HepG2 (cell line): ENCODE results near the gene ZFYVE21. TPM values are rescaled to one million over a fixed set of nuclear protein-coding genes. Genes with fewer than 3 reads are reported as not detected.

Experiments used
- SP2 ChIP-seq: sonication (generic); formaldehyde crosslinking; IDR thresholded peaks from 2 replicates; pipeline ENCODE4 v1.5.1; 2020; ENCODE audit warnings: mild to moderate bottlenecking, missing genetic modification reagents
- SRSF9 ChIP-seq: fragments of 200-400 bp; formaldehyde crosslinking; IDR thresholded peaks from 2 replicates; pipeline ENCODE4 v1.6.1; 2018; ENCODE audit warnings: borderline replicate concordance, mild to moderate bottlenecking, low read depth, low read length; ENCODE audit not compliant: insufficient read depth, poor library complexity, severe bottlenecking
- YEATS2 ChIP-seq: sonication (generic); formaldehyde crosslinking; IDR thresholded peaks from 2 replicates; pipeline ENCODE4 v1.4.0; 2020; ENCODE audit warnings: missing genetic modification reagents, borderline replicate concordance
- ZNF598 ChIP-seq: sonication (generic); formaldehyde crosslinking; IDR thresholded peaks from 2 replicates; pipeline ENCODE4 v1.5.1; 2020; ENCODE audit warnings: mild to moderate bottlenecking, missing genetic modification reagents, borderline replicate concordance
- polyA plus RNA-seq, 8 experiments: library from polyadenylated mRNA; depleted of rRNA in 3 of 8; stranded (reverse) in 7 of 8; unstranded in 1 of 8; fragments of >200 nt; fragmentation: Illumina TruSeq in 4 of 8; extraction: Trizol in 4 of 8; gene quantifications; 2 replicates each; pipeline versions ENCODE4 v1.2.1 to v1.2.3, GENCODE V29; 2011 to 2016; ENCODE audit warnings: low read depth in 4 of 8, missing spikeins in 1 of 8, mixed read lengths in 1 of 8; ENCODE audit not compliant: insufficient read depth in 1 of 8
- total RNA-seq, 5 experiments: library from RNA; depleted of rRNA; stranded (reverse); fragments of >200 nt; fragmentation: Illumina TruSeq; extraction: Trizol; gene quantifications; 2 replicates each; pipeline ENCODE4 v1.2.3, GENCODE V29; 2016; ENCODE audit warnings: low read depth in 1 of 5
- TF ChIP-seq, protein P1 (sequence below): sonication (generic); formaldehyde crosslinking; IDR thresholded peaks from 2 replicates; pipeline ENCODE4 v1.4.0; 2020; ENCODE audit warnings: missing genetic modification reagents, borderline replicate concordance
- TF ChIP-seq, protein P2 (sequence below): sonication (generic); formaldehyde crosslinking; IDR thresholded peaks from 2 replicates; pipeline ENCODE4 v1.9.0; 2021; ENCODE audit warnings: missing genetic modification reagents, borderline replicate concordance

Gene ZFYVE21
- total and polyA plus RNA-seq, 2 of the 13 experiments (the other 11 are each of a cell fraction or from before 2014, with no cell fraction given): 34.3 to 34.4 TPM

DNA sequence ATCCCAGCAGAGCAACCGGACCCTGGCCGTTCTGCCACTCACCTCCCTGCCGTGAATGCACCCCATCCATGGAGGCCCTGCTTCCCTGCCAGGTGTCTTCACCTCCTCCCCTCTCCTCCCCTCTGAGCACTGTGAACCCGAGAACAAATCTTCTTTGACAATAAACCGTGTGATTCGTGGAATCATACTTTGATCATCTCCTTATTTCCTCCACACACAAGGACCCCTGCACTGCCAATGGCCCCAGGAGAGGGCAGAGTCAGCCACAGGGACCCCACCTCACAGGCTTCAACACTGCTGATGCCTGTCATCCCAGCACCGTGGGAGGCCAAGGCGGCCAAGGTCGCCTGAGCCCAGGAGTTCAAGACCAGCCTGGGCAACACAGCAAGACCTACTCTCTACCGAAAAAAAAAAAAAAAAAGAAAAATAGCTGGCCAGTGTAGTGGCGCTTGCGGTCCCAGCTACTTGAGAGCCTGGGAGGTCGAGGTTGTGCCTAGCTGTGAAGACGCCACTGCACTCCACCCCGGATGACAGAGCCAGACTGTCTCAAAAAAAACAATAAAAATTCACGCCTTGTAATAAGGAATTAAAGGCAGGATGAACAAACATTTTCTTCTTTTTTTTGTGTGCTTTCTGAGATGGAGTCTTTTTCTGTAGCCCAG, 1.4 kb upstream of the ZFYVE21 start (continued):
- TF ChIP-seq, protein P1, sequence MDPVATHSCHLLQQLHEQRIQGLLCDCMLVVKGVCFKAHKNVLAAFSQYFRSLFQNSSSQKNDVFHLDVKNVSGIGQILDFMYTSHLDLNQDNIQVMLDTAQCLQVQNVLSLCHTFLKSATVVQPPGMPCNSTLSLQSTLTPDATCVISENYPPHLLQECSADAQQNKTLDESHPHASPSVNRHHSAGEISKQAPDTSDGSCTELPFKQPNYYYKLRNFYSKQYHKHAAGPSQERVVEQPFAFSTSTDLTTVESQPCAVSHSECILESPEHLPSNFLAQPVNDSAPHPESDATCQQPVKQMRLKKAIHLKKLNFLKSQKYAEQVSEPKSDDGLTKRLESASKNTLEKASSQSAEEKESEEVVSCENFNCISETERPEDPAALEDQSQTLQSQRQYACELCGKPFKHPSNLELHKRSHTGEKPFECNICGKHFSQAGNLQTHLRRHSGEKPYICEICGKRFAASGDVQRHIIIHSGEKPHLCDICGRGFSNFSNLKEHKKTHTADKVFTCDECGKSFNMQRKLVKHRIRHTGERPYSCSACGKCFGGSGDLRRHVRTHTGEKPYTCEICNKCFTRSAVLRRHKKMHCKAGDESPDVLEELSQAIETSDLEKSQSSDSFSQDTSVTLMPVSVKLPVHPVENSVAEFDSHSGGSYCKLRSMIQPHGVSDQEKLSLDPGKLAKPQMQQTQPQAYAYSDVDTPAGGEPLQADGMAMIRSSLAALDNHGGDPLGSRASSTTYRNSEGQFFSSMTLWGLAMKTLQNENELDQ (CRISPR knock-in tag): no peak
- no peak for TF ChIP-seq YEATS2 (CRISPR knock-in tag)
- no peak for TF ChIP-seq SP2 (CRISPR knock-in tag)
- no peak for TF ChIP-seq SRSF9
- TF ChIP-seq, protein P2, sequence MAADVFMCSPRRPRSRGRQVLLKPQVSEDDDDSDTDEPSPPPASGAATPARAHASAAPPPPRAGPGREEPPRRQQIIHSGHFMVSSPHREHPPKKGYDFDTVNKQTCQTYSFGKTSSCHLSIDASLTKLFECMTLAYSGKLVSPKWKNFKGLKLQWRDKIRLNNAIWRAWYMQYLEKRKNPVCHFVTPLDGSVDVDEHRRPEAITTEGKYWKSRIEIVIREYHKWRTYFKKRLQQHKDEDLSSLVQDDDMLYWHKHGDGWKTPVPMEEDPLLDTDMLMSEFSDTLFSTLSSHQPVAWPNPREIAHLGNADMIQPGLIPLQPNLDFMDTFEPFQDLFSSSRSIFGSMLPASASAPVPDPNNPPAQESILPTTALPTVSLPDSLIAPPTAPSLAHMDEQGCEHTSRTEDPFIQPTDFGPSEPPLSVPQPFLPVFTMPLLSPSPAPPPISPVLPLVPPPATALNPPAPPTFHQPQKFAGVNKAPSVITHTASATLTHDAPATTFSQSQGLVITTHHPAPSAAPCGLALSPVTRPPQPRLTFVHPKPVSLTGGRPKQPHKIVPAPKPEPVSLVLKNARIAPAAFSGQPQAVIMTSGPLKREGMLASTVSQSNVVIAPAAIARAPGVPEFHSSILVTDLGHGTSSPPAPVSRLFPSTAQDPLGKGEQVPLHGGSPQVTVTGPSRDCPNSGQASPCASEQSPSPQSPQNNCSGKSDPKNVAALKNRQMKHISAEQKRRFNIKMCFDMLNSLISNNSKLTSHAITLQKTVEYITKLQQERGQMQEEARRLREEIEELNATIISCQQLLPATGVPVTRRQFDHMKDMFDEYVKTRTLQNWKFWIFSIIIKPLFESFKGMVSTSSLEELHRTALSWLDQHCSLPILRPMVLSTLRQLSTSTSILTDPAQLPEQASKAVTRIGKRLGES: no peak
- no peak for TF ChIP-seq ZNF598
